K562 (cell line): Measurements from ENCODE around the gene VPS13D. TPM values are rescaled to one million over a fixed set of nuclear protein-coding genes. Genes with fewer than 3 reads are reported as not detected.

Source experiments
- ATAC-seq: fragments of 200-7000 bp; cut with Tn5 transposase; 3 replicates; pipeline ENCODE4 v1.9.1; 2020; ENCODE audit warnings: moderate library complexity
- Bru-seq: library from RNA; stranded (reverse); fragments of 400-500 nt; gene quantifications from one replicate; lab custom pipeline; 2021; lab: Mats Ljungman, UMichigan
- BruChase-seq, 2 experiments: library from RNA; stranded (reverse); fragments of 400-500 nt; gene quantifications; one replicate each; lab custom pipeline; 2021; lab: Mats Ljungman, UMichigan
- BruUV-seq: library from RNA; stranded (reverse); fragments of 400-500 nt; replicated peaks from 2 replicates; lab custom pipeline; 2021; lab: Mats Ljungman, UMichigan
- CTCF ChIA-PET: fragments of 300-600 bp; formaldehyde crosslinking; extraction: SDS; loops from one replicate; lab custom pipeline; 2021; ENCODE audit warnings: low intra/inter-chr PET ratio; lab: Yijun Ruan, JAX
- POLR2A ChIA-PET: fragments of 300-600, 350-650 bp; sonication (Branson Sonifier 250); formaldehyde crosslinking; extraction: SDS; loops from one replicate; lab custom pipeline; 2021; ENCODE audit warnings: antibody characterized with exemption, inconsistent platforms; lab: Yijun Ruan, JAX
- DNase-seq, 4 experiments: peaks; one replicate each; pipeline versions ENCODE4 v3.0.0 to v3.0.0-alpha.2; 2011 to 2018; ENCODE audit warnings: low spot score in 3 of 4, mixed read lengths in 3 of 4; ENCODE audit errors: extremely low read depth in 1 of 4
- FAIRE-seq: peaks from 2 replicates; lab custom pipeline; 2011; peaks lifted over from hg19 to GRCh38; lab: Jason Lieb, UNC
- H2AFZ ChIP-seq: 2 replicates; pipeline ENCODE4 v1.6.0; 2011; ENCODE audit warnings: low read depth, low read length, control low read depth, inconsistent platforms
- H3K27ac ChIP-seq: fragments of 200-600 bp; 3 replicates; pipeline ENCODE4 v1.8.0; 2011; ENCODE audit warnings: low read depth, mild to moderate bottlenecking, control low read depth, inconsistent platforms, low read length, moderate library complexity, mixed read lengths; ENCODE audit errors: extremely low read depth
- H3K27me3 ChIP-seq, 2 experiments: fragments of 300-600 bp in 1 of 2; 2 replicates in 1 of 2; 3 replicates in 1 of 2; pipeline versions ENCODE4 v1.6.0 to v1.8.0; 2011; ENCODE audit warnings: inconsistent platforms in 2 of 2, low read length in 2 of 2, mild to moderate bottlenecking in 1 of 2, mixed read lengths in 1 of 2, moderate library complexity in 1 of 2; ENCODE audit not compliant: control insufficient read depth in 2 of 2, insufficient read depth in 2 of 2
- H3K36me3 ChIP-seq: fragments of 300-600 bp; 3 replicates; pipeline ENCODE4 v1.8.0; 2011; ENCODE audit warnings: mild to moderate bottlenecking, low read length, inconsistent platforms; ENCODE audit not compliant: control insufficient read depth, insufficient read depth
- H3K4me1 ChIP-seq, 2 experiments: fragments of 200-600 bp in 1 of 2; replicated peaks in 1 of 2; 2 replicates in 1 of 2; 3 replicates in 1 of 2; pipeline versions ENCODE4 v1.5.1 to v1.8.0; 2011; ENCODE audit warnings: inconsistent platforms in 2 of 2, low read length in 2 of 2, mild to moderate bottlenecking in 1 of 2, mixed read lengths in 1 of 2, moderate library complexity in 1 of 2; ENCODE audit not compliant: control insufficient read depth in 2 of 2, insufficient read depth in 2 of 2
- H3K4me2 ChIP-seq: 2 replicates; pipeline ENCODE4 v1.6.1; 2011; ENCODE audit warnings: low read length, control low read depth, inconsistent platforms, mixed read lengths; ENCODE audit not compliant: insufficient read depth
- H3K4me3 ChIP-seq: fragments of 200-600 bp; sonication (generic), shearing (Covaris generic); 2 replicates; pipeline ENCODE4 v1.5.1; 2016; ENCODE audit warnings: control low read depth, inconsistent platforms
- H3K79me2 ChIP-seq: fragments of 200-600 bp; 3 replicates; pipeline ENCODE4 v1.8.0; 2011; ENCODE audit warnings: low read length, inconsistent platforms; ENCODE audit not compliant: control insufficient read depth, insufficient read depth
- H3K9ac ChIP-seq, 2 experiments: 2 replicates each; pipeline versions ENCODE4 v1.6.0 to v1.6.1; 2011; ENCODE audit warnings: low read depth in 2 of 2, low read length in 2 of 2, control low read depth in 1 of 2, inconsistent platforms in 1 of 2, mild to moderate bottlenecking in 1 of 2, mixed read lengths in 1 of 2; ENCODE audit not compliant: insufficient read depth in 1 of 2
- H3K9me1 ChIP-seq: one replicate; pipeline ENCODE4 v1.6.0; 2011; ENCODE audit warnings: inconsistent platforms, mild to moderate bottlenecking, low read length, moderate library complexity; ENCODE audit not compliant: control insufficient read depth, insufficient read depth
- H3K9me3 ChIP-seq: replicated peaks from 2 replicates; pipeline ENCODE4 v1.5.1; 2011; ENCODE audit warnings: low read depth, low read length, inconsistent platforms; ENCODE audit not compliant: control insufficient read depth, insufficient read depth
- H4K20me1 ChIP-seq: replicated peaks from 2 replicates; pipeline ENCODE4 v1.6.1; 2011; ENCODE audit warnings: low read length, inconsistent platforms, mixed read lengths; ENCODE audit not compliant: control insufficient read depth, insufficient read depth
- CCNT2 ChIP-seq: IDR thresholded peaks from 2 replicates; pipeline ENCODE4 v1.6.1; 2011; ENCODE audit warnings: borderline replicate concordance, low read depth, mild to moderate bottlenecking, moderate library complexity, mixed read lengths, low read length; ENCODE audit not compliant: insufficient read length; ENCODE audit errors: extremely low read depth
- PURB ChIP-seq: sonication (generic); formaldehyde crosslinking; IDR thresholded peaks from 2 replicates; pipeline ENCODE4 v1.9.0; 2021; ENCODE audit warnings: low read depth, mild to moderate bottlenecking, missing genetic modification reagents
- RFX1 ChIP-seq: fragments of 450-650 bp; IDR thresholded peaks from 2 replicates; pipeline ENCODE4 v1.6.1; 2016; ENCODE audit warnings: mild to moderate bottlenecking, moderate library complexity
- TCF3 ChIP-seq: sonication (generic); formaldehyde crosslinking; IDR thresholded peaks from 2 replicates; pipeline ENCODE4 v1.4.0; 2020; ENCODE audit warnings: mild to moderate bottlenecking, missing genetic modification reagents
- WGBS: fragments of 100-300 bp; shearing (Covaris generic); methylation state at CpG from one replicate; pipeline ENCODE4 v1.1.6; 2016; ENCODE audit warnings: low coverage, mixed read lengths; ENCODE audit not compliant: insufficient coverage; ENCODE audit errors: missing lambda C conversion rate; 5-methylcytosine and 5-hydroxymethylcytosine counted together
- in situ Hi-C: fragments of 300-500 bp; cut with MboI; formaldehyde crosslinking; loops from 4 replicates; pipeline ENCODE4 v1.15.0; 2018; ENCODE audit warnings: inconsistent platforms, mixed read lengths
- intact Hi-C: fragments of 100-400 bp; cut with micrococcal nuclease; formaldehyde crosslinking; loops from 2 replicates; pipeline ENCODE4 v1.14.2; 2022
- long read RNA-seq, 3 experiments: library from polyadenylated mRNA in 2 of 3; library from RNA in 1 of 3; unstranded in 2 of 3; stranded (forward) in 1 of 3; transcript quantifications; one replicate each; pipeline ENCODE4 v2.0.0, GENCODE V29; 2019 to 2022
- polyA minus RNA-seq, 3 experiments: library from RNA; depleted of rRNA, polyadenylated mRNA; stranded (reverse); fragments of >200 nt; gene quantifications; 2 replicates each; pipeline ENCODE4 v1.2.3, GENCODE V29; 2011
- polyA plus RNA-seq, 8 experiments: library from polyadenylated mRNA; depleted of rRNA in 4 of 8; stranded (reverse) in 5 of 8; unstranded in 3 of 8; fragments of >200 nt; fragmentation: Nextera tagmentation in 2 of 8; fragmentation: Illumina TruSeq in 1 of 8; extraction: Ambion mirVana in 2 of 8; extraction: Trizol in 1 of 8; gene quantifications; 2 replicates each; pipeline versions ENCODE4 v1.2.1 to v1.2.3, GENCODE V29; 2011 to 2014; ENCODE audit warnings: inconsistent platforms in 1 of 8, missing spikeins in 1 of 8
- total RNA-seq, 7 experiments: library from RNA; depleted of rRNA in 6 of 7; stranded (reverse); fragments of >200 nt in 6 of 7; fragmentation: Illumina TruSeq in 2 of 7; extraction: Trizol in 2 of 7; gene quantifications; 2 replicates each; pipeline versions ENCODE4 v1.2.1 to v1.2.3, GENCODE V29; 2011 to 2021; ENCODE audit warnings: low replicate concordance in 1 of 7
- TF ChIP-seq, protein P1 (sequence below): fragments of 450-650 bp; IDR thresholded peaks from 2 replicates; pipeline ENCODE4 v1.7.0; 2016; ENCODE audit warnings: borderline replicate concordance
- TF ChIP-seq, protein P2 (sequence below), 3 experiments: IDR thresholded peaks in 2 of 3; conservative IDR thresholded peaks in 1 of 3; 2 replicates each; pipeline ENCODE4 v1.5.1; 2011 to 2012; ENCODE audit warnings: low read length in 3 of 3, mild to moderate bottlenecking in 3 of 3, control low read depth in 2 of 3, improper control_type of control experiment in 1 of 3, inconsistent platforms in 1 of 3, low read depth in 1 of 3, mixed read lengths in 1 of 3, moderate library complexity in 1 of 3; ENCODE audit not compliant: insufficient read depth in 2 of 3

Gene VPS13D, protein sequence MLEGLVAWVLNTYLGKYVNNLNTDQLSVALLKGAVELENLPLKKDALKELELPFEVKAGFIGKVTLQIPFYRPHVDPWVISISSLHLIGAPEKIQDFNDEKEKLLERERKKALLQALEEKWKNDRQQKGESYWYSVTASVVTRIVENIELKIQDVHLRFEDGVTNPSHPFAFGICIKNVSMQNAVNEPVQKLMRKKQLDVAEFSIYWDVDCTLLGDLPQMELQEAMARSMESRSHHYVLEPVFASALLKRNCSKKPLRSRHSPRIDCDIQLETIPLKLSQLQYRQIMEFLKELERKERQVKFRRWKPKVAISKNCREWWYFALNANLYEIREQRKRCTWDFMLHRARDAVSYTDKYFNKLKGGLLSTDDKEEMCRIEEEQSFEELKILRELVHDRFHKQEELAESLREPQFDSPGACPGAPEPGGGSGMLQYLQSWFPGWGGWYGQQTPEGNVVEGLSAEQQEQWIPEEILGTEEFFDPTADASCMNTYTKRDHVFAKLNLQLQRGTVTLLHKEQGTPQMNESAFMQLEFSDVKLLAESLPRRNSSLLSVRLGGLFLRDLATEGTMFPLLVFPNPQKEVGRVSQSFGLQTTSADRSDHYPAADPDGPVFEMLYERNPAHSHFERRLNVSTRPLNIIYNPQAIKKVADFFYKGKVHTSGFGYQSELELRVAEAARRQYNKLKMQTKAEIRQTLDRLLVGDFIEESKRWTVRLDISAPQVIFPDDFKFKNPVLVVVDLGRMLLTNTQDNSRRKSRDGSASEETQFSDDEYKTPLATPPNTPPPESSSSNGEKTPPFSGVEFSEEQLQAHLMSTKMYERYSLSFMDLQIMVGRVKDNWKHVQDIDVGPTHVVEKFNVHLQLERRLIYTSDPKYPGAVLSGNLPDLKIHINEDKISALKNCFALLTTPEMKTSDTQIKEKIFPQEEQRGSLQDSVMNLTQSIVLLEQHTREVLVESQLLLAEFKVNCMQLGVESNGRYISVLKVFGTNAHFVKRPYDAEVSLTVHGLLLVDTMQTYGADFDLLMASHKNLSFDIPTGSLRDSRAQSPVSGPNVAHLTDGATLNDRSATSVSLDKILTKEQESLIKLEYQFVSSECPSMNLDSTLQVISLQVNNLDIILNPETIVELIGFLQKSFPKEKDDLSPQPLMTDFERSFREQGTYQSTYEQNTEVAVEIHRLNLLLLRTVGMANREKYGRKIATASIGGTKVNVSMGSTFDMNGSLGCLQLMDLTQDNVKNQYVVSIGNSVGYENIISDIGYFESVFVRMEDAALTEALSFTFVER (N-terminal part only)
- total RNA-seq (2011; cell fraction: chromatin; rRNA removed; ENCODE audit: low replicate concordance) = 242 and 510 TPM in 2 replicates
- 134 and 184 TPM in 2 replicates for total RNA-seq (2011; cell fraction: nucleolus; rRNA removed)
- 201 and 203 TPM in 2 replicates for total RNA-seq (2011; cell fraction: nucleoplasm; rRNA removed)
- total RNA-seq (2014; rRNA removed) = 31.7 and 34.0 TPM in 2 replicates
- 46.5 and 48.1 TPM in 2 replicates for total RNA-seq (2014; rRNA removed; fragmentation: Illumina TruSeq; extraction: Trizol)
- 36.6 and 38.5 TPM in 2 replicates for total RNA-seq (2015; rRNA removed; fragmentation: Illumina TruSeq; extraction: Trizol)
- 47.2 and 50.0 TPM in 2 replicates for total RNA-seq (2021)
- polyA plus RNA-seq (2011; rRNA removed) = 50.3 and 51.5 TPM in 2 replicates
- 24.7 and 32.9 TPM in 2 replicates for polyA plus RNA-seq (2011; cell fraction: cytosol; rRNA removed)
- 80.4 and 87.5 TPM in 2 replicates for polyA plus RNA-seq (2011; cell fraction: nucleus; rRNA removed)
- 21.3 and 30.8 TPM in 2 replicates for polyA plus RNA-seq (2012)
- polyA plus RNA-seq (2014; fragmentation: Illumina TruSeq; extraction: Trizol) = 41.3 and 46.6 TPM in 2 replicates
- polyA plus RNA-seq (2014; fragmentation: Nextera tagmentation; extraction: Ambion mirVana) = 10 to 100 TPM in 1 of 2 experiments, 1 to 10 TPM in 1; 6.1 to 13.9 TPM
- 37.2 and 41.3 TPM in 2 replicates for polyA plus RNA-seq (2014; rRNA removed)
- 105 and 124 TPM in 2 replicates for polyA minus RNA-seq (2011; rRNA and poly(A)+ RNA removed)
- polyA minus RNA-seq (2011; cell fraction: cytosol; rRNA and poly(A)+ RNA removed) = 40.4 and 42.1 TPM in 2 replicates
- 107 and 189 TPM in 2 replicates for polyA minus RNA-seq (2011; cell fraction: nucleus; rRNA and poly(A)+ RNA removed)
- Bru-seq, nascent RNA = percentile 80 among the genes with signal in this experiment
- BruChase-seq, experiment 1, labeled RNA remaining after a 2-hour chase = percentile 86 among the genes with signal in this experiment
- percentile 84 among the genes with signal in this experiment for BruChase-seq, experiment 2, labeled RNA remaining after a 6-hour chase
- long read RNA-seq, experiment 1, full-length matches to known transcripts = 1 of 64 reads
- long read RNA-seq, experiment 1, partial matches to known transcripts = 25 of 64 reads
- long read RNA-seq, experiment 1, other reads (novel, unspliced or antisense) = 38 of 64 reads
- long read RNA-seq, experiment 2, partial matches to known transcripts = 5 of 20 reads
- long read RNA-seq, experiment 2, other reads (novel, unspliced or antisense) = 15 of 20 reads
- long read RNA-seq, experiment 3, partial matches to known transcripts = 7 of 16 reads
- long read RNA-seq, experiment 3, other reads (novel, unspliced or antisense) = 9 of 16 reads

DNA sequence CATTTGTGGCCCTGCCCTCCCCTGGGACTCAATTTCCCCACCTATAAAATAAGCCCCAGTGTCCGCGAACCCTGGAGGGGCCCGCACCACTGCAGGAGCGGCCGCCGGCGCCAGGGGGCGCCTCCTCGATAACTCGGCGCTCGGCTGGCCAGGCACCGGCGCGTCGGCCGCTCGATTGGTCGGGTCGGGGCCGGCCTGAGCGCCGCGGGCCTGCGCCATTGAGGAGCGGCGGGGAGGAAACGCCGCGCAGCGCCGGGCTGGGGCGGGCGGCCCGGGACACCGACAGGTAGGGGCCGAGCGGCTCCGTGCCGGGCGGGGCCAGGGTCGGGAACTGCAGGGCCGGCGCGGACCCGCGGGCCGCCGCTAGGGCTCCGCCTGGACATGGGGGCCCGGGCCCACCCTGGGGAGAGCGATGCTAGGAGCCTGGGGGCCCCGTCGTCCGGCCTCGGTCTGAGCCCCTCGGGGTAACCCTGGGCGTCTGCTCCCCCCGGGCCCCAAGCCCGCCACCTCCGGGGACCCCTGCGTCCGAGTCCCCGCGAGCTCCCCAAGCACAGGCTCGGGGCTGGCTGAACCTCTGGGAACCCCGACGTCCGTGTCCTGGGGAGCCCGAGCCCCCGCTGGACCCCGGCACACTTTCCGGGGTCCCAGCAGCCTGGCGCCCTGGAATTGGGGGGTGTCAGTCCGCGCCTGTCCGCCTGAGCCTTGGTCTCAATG, at the start of gene VPS13D:
TSS of gene VPS13D (plus strand) at position 196 of the 714 bp plus-strand sequence. CDS start 4,237 bp downstream, outside the sequence.
- peaks cover 43% of the 10 kb centered on the region for H3K79me2 ChIP-seq
- WGBS = under 1% methylated on average over 69 of the region's 77 CpGs
- H3K27me3 ChIP-seq = no peaks in the 10 kb centered on the region
- peak within 1 kb of the TSS; percentile 77 for H3K27ac ChIP-seq
- H3K4me1 ChIP-seq = peaks cover 12 to 26% of the 10 kb centered on the region in 2 experiments; a peak in 4 of 5 replicates
- intact Hi-C loops (no loop called here), in situ Hi-C loops (no loop called here)
- peaks cover 19% of the 10 kb centered on the region for H3K36me3 ChIP-seq
- peak within 1 kb of the TSS; percentile 90 to 97 for H3K9ac ChIP-seq
- no peaks in the 10 kb centered on the region for H3K9me1 ChIP-seq
- no peaks in the 10 kb centered on the region for H4K20me1 ChIP-seq
- peak within 1 kb of the TSS; percentile 84 for H3K4me2 ChIP-seq
- ATAC-seq (peak; percentile 95), FAIRE-seq (no peak), DNase-seq (peak; percentile 93 to 97 (median 94))
- ChIA-PET POLR2A (interaction anchor here (0.6 to 1.6 kb wide), 2 partner anchors 12 to 566 kb away, joined by 3 to 7 read pairs; no protein-coding TSS in a partner anchor), CTCF (interaction anchor here (0.6 kb wide), 1 partner anchor 387 kb away, joined by 3 read pairs; no protein-coding TSS in a partner anchor)
- H3K9me3 ChIP-seq = no peaks in the 10 kb centered on the region
- peak within 1 kb of the TSS; percentile 100 for H2AFZ ChIP-seq
- peak within 1 kb of the TSS; percentile 96 for H3K4me3 ChIP-seq
- BruUV-seq = no TSS peak
- no peak for TF ChIP-seq RFX1
- TF ChIP-seq, protein P1, sequence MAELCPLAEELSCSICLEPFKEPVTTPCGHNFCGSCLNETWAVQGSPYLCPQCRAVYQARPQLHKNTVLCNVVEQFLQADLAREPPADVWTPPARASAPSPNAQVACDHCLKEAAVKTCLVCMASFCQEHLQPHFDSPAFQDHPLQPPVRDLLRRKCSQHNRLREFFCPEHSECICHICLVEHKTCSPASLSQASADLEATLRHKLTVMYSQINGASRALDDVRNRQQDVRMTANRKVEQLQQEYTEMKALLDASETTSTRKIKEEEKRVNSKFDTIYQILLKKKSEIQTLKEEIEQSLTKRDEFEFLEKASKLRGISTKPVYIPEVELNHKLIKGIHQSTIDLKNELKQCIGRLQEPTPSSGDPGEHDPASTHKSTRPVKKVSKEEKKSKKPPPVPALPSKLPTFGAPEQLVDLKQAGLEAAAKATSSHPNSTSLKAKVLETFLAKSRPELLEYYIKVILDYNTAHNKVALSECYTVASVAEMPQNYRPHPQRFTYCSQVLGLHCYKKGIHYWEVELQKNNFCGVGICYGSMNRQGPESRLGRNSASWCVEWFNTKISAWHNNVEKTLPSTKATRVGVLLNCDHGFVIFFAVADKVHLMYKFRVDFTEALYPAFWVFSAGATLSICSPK = no peak
- TF ChIP-seq CCNT2 = peak; percentile 91
- TF ChIP-seq, protein P2, sequence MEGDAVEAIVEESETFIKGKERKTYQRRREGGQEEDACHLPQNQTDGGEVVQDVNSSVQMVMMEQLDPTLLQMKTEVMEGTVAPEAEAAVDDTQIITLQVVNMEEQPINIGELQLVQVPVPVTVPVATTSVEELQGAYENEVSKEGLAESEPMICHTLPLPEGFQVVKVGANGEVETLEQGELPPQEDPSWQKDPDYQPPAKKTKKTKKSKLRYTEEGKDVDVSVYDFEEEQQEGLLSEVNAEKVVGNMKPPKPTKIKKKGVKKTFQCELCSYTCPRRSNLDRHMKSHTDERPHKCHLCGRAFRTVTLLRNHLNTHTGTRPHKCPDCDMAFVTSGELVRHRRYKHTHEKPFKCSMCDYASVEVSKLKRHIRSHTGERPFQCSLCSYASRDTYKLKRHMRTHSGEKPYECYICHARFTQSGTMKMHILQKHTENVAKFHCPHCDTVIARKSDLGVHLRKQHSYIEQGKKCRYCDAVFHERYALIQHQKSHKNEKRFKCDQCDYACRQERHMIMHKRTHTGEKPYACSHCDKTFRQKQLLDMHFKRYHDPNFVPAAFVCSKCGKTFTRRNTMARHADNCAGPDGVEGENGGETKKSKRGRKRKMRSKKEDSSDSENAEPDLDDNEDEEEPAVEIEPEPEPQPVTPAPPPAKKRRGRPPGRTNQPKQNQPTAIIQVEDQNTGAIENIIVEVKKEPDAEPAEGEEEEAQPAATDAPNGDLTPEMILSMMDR (IDR thresholded peaks at IDR 0.05 in 2 of 3, conservative IDR thresholded peaks at IDR 0.05 in 1 of 3; ENCODE audit: insufficient read depth in 2 of 3, low read depth in 1 of 3, low read length in 3 of 3) = peak; percentile 97 to 99 (median 99)
- TF ChIP-seq PURB (CRISPR knock-in tag) = no peak
- 0 out of 2 replicates have a peak, but pooled peaks have one; percentile 14 for TF ChIP-seq TCF3 (CRISPR knock-in tag)
